COLO829 (cell line): ENCODE measurements around the gene IZUMO4.

Source experiments
- DNase-seq: peaks from one replicate; pipeline ENCODE4 v3.0.0; 2012; ENCODE audit warnings: low spot score

IZUMO4 gene

GRCh38 chr19:2059422-2060201 lies 37.1 kb upstream of the IZUMO4 start:
- DNase-seq, result peak; percentile 67

- peak; percentile 35 for DNase-seq
Observed at GRCh38 chr19:2060884-2061494, 35.7 kb upstream of the IZUMO4 start.

DNA sequence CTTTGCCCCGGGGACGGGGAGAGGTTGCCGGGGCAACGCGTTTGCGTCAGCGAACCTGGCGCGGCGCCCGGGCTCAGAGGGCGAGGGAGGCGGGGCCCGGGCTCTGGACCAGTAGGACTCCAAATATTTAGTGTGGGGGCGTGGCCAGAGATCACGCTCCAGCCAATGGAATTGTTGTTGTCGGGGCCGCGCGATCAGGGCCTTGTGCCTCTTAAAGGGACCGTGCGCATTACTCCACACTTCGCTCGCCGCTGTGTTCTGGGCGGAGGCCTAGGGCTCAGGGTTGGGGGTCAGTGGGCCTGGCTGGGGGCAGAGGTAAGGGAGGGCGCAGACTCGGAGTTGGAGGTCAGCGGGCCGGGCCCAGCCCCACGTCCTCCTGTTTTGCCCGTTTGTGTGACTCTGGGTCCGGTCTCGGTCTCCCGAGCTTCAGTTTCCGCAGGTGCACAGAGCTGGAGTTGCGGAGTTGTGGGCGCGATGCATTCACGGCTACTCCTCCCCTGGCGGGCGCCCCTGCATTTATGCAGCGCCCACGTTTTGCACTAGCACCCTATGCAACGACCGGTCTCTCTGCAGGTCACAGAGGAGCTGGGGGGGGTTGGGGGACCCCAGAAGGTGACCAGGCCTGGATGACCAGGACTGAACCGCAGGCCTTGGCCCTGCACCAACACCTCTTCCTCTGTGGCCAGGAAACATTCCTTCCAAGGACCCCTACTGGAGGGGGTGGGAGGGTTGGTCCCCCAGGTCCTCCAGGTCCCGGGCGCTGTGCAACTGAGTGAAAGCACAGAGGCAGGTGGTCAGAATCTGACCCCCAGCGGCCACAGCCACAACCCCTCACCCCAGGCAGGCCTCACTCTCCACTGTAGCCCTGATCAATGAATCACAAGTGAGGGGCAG lies 35.0 kb upstream of the IZUMO4 start:
- DNase-seq, result peak; percentile 96

DNA sequence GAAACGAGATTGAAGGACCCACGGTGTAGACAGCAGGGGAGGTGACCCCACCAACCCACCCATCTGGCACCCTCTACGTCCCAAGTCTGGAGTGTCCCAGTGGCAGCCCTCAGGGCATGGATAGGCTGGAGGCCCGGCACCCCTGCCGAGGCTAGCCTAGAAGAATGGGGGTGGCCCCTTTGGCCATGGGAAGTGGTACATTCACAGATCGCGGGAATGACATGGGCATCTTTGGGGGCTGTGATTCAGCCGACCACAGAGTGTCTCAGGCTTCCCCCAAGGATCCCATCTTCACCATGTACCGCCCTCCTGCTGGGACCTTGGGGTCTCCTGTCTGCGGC lies 34.4 kb upstream of the IZUMO4 start:
- no peak for DNase-seq

GRCh38 chr19:2062770-2063169 lies 33.9 kb upstream of the IZUMO4 start:
- DNase-seq, result no peak

- no peak for DNase-seq
Observed at GRCh38 chr19:2063824-2064223, 32.9 kb upstream of the IZUMO4 start.

- no peak for DNase-seq
Observed at GRCh38 chr19:2064395-2064787, 32.3 kb upstream of the IZUMO4 start.

DNA sequence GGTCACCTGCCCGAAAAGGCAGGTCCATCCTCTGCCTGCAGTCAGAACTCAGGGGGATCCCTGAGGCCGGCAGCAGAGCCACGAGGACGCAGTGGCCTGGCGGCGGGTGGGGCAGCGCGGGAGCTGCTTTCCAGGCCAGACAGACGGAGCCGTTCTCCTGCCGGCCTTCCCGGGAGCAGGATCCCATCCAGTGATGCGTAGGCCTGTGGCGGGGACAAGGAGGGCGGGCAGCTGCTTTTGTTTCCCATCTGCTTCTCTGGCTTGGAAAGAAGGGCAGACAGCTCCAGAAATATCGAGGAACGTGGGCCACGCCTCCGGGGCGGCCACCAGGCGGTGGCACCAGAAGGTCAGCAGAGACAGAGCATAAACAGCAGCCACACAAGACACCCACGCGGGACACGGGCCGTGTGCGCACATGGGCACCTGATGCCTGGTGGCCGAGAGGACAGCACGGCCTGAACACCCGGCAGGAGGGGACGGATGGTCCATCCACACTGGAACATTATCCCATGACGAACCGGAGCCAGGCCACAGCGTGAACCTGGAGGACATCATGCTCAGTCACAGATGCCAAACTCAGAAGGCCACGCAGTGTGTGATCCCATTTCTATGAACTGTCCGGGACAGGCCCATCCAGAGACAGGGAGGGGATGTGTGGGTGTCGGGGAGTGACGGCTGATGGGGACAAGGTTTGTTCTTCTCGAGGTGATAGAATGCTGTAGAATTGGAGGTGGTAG lies 31.8 kb upstream of the IZUMO4 start:
- no peak for DNase-seq

- DNase-seq, result no peak
Observed at GRCh38 chr19:2070436-2070827, 26.3 kb upstream of the IZUMO4 start.

DNA sequence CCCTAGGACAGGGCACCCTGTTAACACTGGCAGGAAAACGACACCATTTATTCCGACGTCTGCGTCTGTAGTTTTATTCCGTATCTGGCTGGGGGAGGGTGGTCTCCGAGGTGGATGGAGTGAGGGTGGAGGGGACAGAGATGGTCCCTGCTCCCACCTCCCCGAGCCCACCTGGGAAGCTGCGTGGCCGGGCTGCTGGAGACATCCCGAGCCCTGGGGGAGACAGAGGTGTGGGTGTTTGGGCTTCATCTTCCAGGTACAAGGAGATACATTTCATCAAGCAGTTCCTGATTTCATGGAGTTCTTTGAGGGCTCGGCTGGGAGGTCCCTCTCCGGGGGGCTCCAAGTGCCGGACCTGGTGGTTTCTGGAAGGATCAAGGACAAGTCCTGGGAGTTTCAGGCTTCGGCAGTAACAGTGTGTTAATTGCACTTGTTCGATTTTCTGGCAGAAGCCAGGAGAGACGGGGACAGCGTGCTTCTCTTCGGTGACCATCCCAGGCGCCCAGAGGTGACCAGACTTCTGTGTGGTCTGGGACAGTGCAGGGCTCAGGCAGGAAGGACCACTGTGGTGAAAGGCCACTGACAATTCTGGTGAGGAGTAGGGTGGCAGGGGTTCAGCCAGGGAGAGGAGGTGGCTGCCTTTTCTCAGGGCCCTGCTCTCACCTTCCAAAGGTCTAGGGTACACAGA lies 25.6 kb upstream of the IZUMO4 start:
- DNase-seq, result no peak

DNA sequence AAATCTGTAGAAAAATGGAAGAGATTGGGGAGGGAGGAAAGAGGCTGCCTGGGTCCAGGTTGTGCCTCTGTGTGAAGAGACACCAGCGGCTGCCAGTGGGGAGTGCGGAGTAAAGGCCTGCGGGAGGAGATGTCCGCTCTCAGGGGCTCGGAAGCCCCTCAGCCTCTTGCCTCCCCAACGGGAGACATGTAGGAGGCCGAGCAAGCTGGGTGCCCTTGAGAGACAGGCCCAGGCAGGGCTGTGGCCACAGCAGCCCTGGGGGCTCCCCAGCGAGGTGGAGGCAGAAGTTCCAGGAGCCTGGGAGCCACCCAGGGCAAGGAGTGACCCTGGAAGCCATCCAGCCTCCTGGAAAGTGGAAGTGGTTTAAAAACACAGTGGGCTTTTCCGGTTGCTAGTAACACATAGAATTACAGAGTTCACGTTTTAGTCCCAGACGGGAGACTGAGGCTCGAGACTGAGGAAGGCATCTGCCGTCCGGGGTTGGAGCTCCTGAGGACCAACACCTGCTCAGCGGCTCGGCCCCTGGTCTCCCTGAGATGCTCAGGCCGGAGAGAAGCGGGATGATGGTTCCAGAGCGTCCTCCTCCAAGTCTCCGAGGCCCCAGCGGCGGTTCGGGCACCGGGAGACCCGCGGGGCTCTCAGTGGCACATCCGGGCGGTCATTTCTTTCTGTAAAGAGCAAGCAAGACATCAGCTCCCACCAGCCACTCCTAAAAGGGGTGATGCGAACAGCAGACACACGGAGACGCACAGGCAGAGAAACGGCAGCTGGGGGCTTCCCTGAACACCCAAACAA lies 23.8 kb upstream of the IZUMO4 start:
- no peak for DNase-seq

DNA sequence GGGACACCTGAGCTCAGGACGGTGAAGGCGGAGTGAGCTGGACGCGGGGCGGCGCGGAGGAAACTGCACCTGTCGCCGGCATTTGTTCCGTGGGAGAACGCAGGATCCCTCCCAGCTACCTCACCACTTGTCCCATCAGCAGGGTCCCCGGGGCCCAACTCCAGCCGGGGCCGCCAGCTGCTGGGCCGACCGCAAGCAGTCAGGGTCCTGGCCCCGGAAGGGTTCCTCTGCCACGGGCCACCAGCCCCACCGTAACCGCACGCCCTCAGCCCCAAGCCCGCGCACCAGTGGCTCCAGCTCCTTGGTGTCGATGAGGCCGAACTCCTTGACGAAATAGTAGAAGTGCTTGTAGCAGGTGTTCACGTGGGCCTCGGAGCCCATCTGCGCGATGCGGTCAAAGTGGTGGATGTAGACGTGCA lies 20.2 kb upstream of the IZUMO4 start:
- no peak for DNase-seq

- no peak for DNase-seq
Observed at GRCh38 chr19:2077398-2077797, 19.3 kb upstream of the IZUMO4 start.

DNA sequence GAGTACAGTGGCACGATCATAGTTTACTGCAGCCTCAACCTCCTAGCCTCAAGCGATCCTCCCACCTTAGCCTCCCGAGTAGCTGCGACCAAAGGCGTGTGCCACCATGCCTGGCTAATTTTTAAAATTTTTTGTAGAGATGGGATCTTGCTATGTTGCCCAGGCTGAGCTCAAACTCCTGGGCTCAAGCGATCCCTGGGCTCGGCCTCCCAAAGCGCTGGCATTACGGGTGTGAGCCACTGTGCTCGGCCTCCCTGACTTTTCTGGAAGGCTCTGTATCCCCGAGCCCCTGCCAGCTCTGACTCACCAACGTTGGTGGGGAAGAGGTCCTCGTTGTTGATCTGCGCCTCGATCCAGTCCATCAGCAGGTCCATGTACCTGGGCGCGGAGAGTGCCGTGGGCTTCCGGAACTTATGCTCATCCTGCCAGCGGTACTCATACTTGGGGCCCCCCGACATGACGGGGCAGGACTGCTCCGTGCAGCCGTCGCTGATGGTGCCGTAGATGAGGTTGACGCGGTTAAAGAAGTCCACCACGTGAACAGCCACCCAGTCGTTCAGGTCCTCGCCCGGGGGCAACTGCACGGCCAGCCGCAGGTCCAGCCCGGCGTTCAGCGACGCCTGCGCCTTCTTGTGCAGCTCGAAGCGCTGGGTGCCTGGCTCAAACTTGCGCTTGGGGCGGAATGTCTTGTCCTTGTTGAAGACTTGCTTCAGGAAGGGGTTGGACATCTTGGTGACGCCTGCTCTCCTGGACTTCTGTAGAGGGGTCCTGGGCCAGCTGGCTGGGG lies 18.7 kb upstream of the IZUMO4 start:
- no peak for DNase-seq

DNA sequence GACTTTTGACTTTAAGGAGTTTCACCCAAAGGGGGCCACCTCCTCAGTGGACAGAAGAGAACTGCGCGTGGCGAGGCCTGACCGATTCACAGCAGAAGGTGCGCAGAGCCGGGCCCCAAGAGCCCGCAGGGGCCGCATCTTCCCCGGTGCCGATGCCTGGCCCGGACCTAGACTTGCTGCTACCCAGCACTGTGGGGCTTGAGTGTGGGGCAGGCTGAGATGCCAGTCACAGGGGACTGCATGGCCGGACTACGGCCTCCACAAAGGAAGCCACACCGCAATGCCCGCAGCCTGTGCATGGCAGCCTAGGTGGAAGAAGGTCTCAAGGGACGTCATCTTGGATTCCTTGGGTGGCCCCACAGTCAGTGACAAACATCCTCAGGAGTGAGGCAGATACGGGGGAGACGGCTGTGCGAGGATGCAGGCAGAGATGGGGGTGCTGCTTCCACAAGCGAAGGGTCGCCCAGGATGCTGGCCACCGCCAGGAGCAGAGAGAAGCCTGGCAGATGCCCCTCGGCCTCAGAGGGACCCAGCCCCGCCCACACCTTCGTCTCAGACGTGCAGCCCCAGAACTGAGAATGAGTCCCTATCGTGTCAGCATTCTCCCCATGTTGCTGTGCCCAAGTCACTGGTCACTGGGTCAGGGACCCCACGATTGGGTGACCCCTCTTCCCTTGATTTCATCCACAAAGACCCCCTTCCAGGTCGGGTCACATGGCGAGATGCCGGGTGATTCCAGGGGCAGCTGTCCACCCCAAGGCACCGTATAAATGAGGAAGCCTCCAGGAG lies 17.4 kb upstream of the IZUMO4 start:
- DNase-seq, result no peak

DNA sequence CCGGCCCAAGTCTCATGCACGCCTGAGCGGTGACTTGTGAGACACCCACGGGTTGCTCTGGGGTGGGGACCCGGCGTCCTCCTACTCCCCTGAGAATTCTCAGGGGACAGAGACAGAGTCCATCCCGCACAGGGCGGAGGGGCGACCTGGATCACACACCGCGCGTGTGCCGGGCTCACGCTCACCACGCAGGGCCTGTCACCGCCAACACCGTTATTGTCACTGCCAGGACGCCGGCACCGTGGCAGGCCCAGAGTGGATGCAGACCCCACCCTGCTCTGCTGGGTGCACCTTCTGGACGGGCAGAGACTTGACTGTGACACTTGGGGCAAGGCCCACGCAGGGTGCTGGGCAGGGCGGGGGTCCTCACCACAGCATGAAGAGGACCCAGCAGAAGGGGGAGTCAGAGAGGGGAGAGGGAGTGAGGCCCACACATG lies 16.8 kb upstream of the IZUMO4 start:
- DNase-seq, result no peak

GRCh38 chr19:2080336-2080988 lies 16.3 kb upstream of the IZUMO4 start:
- DNase-seq, result no peak
